Measurements from ENCODE around the gene LXN. TPM values are rescaled to one million over a fixed set of nuclear protein-coding genes. Genes with fewer than 3 reads are reported as not detected.

LXN gene
- total and polyA plus RNA-seq, 2 of the 8 experiments (the other 6 are each of a cell fraction or from before 2014, with no cell fraction given), result 3.2 to 4.7 TPM

DNA sequence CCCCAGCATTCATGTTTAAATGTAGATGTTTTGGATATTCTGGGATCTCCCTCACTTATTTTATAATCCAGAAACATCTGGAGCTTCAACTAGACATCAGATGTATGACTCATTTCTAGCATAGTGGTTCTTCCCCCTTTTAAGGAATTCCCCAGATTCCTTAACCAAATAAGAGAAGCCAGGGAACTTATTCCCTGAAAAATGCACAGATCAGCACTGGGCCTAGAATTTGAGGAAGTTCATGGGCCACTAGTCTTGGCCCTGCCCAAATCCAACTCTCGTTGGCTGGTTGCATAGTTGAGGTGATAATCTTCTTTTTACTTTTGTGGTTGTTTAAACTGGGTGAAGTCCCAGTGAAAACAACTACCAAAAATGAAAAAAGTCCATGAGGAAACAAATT lies 39.4 kb upstream of the LXN start:
- H3K18ac ChIP-seq (ENCODE audit: extremely low read depth, low read length), result no peak overlapping the region
- ChIA-PET POLR2A (ENCODE audit: partially characterized antibody) (no interaction called here), CTCF (ENCODE audit: partially characterized antibody) (interaction anchor here (0.7 to 0.8 kb wide), 2 partner anchors 29 to 40 kb away, joined by 3 to 4 read pairs; partner anchors contain the start of gene LXN)
- no peaks in the 10 kb centered on the region for H3K79me1 ChIP-seq (ENCODE audit: low read depth, low read length)
- H2AFZ ChIP-seq (ENCODE audit: low read length), result no peak overlapping the region
- H3K14ac ChIP-seq (ENCODE audit: insufficient read length), result no peak overlapping the region
- no peak overlapping the region for H3K4me3 ChIP-seq (ENCODE audit: extremely low read depth in 1 of 4, insufficient read depth in 2 of 4, low read depth in 3 of 4, low read length in 4 of 4)
- no peak overlapping the region for H4K91ac ChIP-seq (replicated peaks; ENCODE audit: insufficient read length, low read length)
- FAIRE-seq, result no peak
- no peak overlapping the region for H2BK12ac ChIP-seq (ENCODE audit: low read depth, low read length)
- TF ChIP-seq HDAC6 (IDR thresholded peaks at IDR 0.05; ENCODE audit: low read depth, low read length), result no peak
- TF ChIP-seq RXRA (IDR thresholded peaks at IDR 0.05; ENCODE audit: insufficient read depth, low read depth, low read length), result no peak
- H3K9ac ChIP-seq (replicated peaks in 1 of 4; ENCODE audit: extremely low read depth in 1 of 4, low read depth in 3 of 4, low read length in 3 of 4), result no peak overlapping the region
- no peak overlapping the region for H3K4me2 ChIP-seq (ENCODE audit: insufficient read depth in 1 of 2, low read depth in 2 of 2, low read length in 2 of 2)
- H2BK20ac ChIP-seq (ENCODE audit: low read length), result no peak overlapping the region
- H4K8ac ChIP-seq (ENCODE audit: extremely low read depth, insufficient read depth, low read length), result no peak overlapping the region
- no peak overlapping the region for H2BK15ac ChIP-seq (ENCODE audit: low read length)
- no peak overlapping the region for H3K27ac ChIP-seq (ENCODE audit: low read depth, low read length)
- H2AK5ac ChIP-seq (ENCODE audit: low read depth, low read length), result no peak overlapping the region
- no peaks in the 10 kb centered on the region for H3K79me2 ChIP-seq (ENCODE audit: control insufficient read depth in 1 of 2, insufficient read depth in 2 of 2, low read length in 2 of 2)
- H2BK5ac ChIP-seq (ENCODE audit: low read depth, low read length), result no peak overlapping the region
- no peak overlapping the region for H3K4ac ChIP-seq (replicated peaks; ENCODE audit: insufficient read length, low read depth, low read length)
- H3K4me1 ChIP-seq (replicated peaks in 1 of 4; ENCODE audit: control insufficient read depth in 3 of 4, insufficient read depth in 4 of 4, low read length in 3 of 4), result no peaks in the 10 kb centered on the region; a peak in 1 of 7 replicates
- H3K23me2 ChIP-seq (ENCODE audit: low read depth, low read length), result no peaks in the 10 kb centered on the region
- H3K9me3 ChIP-seq (ENCODE audit: insufficient read depth in 2 of 2, low read depth in 1 of 2, low read length in 1 of 2), result no peaks in the 10 kb centered on the region
- H3K36me3 ChIP-seq (ENCODE audit: control insufficient read depth in 2 of 4, insufficient read depth in 4 of 4, low read length in 3 of 4), result peaks cover 0 to 2% (median 0%) of the 10 kb centered on the region in 4 experiments; a peak in 1 of 8 replicates
- H3K56ac ChIP-seq (replicated peaks; ENCODE audit: insufficient read length, low read depth, low read length), result no peak overlapping the region
- H2BK120ac ChIP-seq (replicated peaks; ENCODE audit: low read depth, low read length), result no peak overlapping the region
- no peak for DNase-seq (ENCODE audit: low read depth in 1 of 2, low spot score in 2 of 2)
- H3K27me3 ChIP-seq (replicated peaks in 1 of 4; ENCODE audit: control insufficient read depth in 3 of 4, extremely low read depth in 1 of 4, insufficient read depth in 3 of 4, low read length in 3 of 4), result no peaks in the 10 kb centered on the region
- 100% methylated on average over 1 of the region's 1 CpG; no CpG with 5 or more reads in 1 of the 2 experiments for WGBS, 2 experiments (ENCODE audit: extremely low coverage in 1 of 2, insufficient coverage in 1 of 2, insufficient read length in 1 of 2, insufficient replicate concordance in 2 of 2, low coverage in 1 of 2, low lambda C conversion rate in 2 of 2, missing lambda C conversion rate in 1 of 2)
- H4K5ac ChIP-seq (ENCODE audit: insufficient read length, low read depth, low read length), result no peak overlapping the region
- peaks cover 0 to 3% of the 10 kb centered on the region in 2 experiments for H4K20me1 ChIP-seq (replicated peaks in 1 of 2; ENCODE audit: control insufficient read depth in 1 of 2, insufficient read depth in 2 of 2, low read length in 2 of 2)
- no peak overlapping the region for H3K23ac ChIP-seq (ENCODE audit: insufficient read length)

All from H1 (cell line).